ENCODE data around the gene SLC39A11. TPM values are rescaled to one million over a fixed set of nuclear protein-coding genes. Genes with fewer than 3 reads are reported as not detected.

Gene SLC39A11
- total RNA-seq, 1 donor from 2014 or later: 46.1 TPM

DNA sequence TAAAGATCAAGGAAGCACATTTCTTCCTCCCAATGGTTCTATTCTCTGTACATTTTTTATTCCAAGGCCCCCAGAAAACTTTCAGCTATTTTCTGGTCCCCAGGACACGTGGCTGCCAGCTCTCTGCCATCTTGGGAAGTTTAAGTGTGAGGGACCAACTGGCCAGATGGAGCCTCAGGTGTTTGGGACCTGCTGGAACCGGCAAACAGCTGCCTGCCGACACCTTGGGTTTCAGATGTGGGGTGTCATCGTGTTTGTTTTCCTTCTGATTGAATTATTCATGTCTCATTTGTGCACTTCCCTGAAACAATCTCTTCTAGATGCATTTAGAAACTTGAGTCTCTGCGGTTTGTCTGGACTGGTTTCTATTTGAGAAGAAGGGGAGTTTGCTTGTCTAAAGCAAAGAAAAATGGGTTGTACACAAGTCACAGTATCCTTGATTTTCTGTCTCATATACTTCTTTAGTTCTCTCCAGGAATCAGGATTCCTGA is 386.5 kb downstream of the SLC39A11 start:
- DNase-seq (ENCODE audit: low spot score) (no peak), ATAC-seq (no peak)

DNA sequence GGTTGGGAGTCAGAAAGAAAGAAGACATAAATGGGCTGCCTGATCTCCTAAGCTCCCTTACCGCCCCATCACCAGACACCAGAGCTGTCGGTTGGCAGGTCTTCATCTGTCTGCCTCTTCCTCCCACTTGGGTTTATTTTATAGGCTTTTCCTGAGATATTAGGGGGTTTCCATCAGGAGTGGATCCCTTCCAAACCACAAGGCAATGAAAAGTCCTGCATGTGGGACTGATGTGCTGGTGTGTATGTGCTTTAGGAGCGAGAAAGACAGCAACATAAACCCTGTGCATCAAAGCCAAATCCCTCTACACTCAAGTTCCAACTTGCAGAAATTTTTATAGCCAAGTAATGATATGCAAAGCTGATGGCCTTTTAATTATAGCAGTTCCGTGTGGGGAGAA is 389.5 kb downstream of the SLC39A11 start:
- DNase-seq (ENCODE audit: low spot score): no peak
- no peak for ATAC-seq

DNA sequence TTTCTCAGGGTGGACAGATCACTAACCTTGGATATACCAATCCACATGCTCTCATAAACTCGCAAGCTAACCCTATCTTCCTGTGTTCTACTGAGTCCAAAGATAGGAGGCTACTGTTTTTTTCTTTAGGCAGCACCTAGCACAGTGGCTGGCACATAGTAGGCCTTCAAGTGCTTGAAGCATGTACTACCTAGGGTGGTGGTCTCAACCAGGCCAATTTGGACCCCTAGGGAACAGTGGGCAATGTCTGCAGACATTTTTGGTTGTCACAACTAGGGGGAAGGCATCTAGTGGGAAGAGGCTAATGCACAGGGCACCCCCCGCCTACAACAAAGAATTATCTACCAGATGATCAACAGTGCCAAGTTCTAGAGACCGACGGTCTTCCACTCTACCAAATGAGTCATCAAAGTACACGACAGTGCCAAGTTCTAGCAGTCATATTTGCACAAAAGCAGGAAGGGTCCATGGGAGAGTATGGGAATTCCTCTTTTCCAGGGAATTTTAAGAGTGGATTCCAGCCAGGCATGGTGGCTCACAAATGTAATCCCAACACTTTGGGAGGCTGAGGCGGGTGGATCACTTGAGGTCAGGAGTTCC is 390.3 kb downstream of the SLC39A11 start:
- ATAC-seq (no peak), DNase-seq (ENCODE audit: low spot score) (no peak)

DNA sequence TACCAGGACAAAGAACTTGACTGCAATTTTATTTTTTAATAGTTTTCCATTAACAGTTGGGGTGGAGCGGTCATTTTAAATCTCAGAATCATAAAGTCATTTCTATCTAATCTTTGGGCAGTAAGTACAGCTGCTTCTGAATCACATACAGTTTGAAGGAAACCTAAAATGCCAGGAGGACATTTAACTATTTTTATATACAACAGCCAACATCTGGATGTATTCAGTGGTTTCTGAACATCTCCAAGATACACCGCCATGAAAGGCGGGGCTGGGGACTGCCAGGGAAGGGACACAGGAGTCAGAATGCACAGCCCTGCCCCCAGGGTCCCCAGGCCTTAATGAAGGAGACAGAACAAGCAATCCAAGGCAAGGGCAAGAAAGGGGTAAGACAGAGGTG is 392.3 kb downstream of the SLC39A11 start:
- no peak for DNase-seq (ENCODE audit: low spot score)
- ATAC-seq: no peak

DNA sequence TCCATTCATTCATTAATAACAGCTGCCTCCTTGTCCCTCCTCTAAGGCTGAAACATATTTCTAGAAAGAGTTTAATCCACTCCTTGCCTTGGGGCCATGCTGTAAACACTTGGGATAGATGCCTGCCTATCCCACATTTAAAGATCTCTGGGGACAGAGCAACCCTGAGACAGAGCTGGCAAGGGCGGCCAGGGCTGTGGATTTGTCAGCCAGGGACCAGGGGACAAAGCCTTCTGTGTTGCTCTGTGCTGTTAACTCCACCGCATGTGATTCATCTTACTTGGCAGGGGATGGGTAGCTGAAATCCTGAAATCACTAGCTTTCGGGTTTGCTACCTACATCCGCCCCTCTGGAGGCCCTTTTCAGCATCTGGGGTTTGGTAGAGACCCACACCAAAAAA is 392.9 kb downstream of the SLC39A11 start:
- ATAC-seq: no peak
- DNase-seq (ENCODE audit: low spot score): no peak

DNA sequence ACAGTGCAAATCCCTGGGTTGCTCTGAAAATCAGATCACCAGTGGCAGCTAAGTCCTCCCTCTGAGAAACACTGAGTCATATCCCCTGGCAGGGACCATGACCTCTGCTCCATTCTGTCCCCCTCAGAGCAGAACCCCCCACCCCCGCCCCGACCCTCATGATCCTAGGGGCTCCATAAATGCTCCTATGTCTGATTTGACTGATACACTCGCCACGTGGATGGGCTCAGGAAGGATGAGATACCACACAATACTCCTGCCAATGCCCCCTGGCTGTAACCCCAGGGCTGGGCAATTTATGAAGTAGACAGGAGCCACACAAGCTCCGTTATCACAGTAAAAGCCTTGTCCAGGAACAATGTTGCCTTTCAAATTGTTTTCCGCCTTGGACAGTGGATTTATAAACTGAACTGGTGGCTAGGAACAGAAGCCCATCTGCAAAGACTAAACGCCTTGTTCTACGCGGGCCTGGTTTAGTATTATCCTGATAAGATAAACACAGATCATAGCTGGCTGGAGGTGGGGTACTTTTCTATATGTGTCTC is 394.8 kb downstream of the SLC39A11 start:
- DNase-seq (ENCODE audit: low spot score): no peak
- ATAC-seq: no peak

- ATAC-seq: no peak
- DNase-seq (ENCODE audit: low spot score): no peak
These were observed 395.8 kb downstream of the SLC39A11 start for GRCh38 chr17:72696721-72697120.

GRCh38 chr17:72696156-72696555 is 396.3 kb downstream of the SLC39A11 start:
- ATAC-seq (no peak), DNase-seq (ENCODE audit: low spot score) (no peak)

DNA sequence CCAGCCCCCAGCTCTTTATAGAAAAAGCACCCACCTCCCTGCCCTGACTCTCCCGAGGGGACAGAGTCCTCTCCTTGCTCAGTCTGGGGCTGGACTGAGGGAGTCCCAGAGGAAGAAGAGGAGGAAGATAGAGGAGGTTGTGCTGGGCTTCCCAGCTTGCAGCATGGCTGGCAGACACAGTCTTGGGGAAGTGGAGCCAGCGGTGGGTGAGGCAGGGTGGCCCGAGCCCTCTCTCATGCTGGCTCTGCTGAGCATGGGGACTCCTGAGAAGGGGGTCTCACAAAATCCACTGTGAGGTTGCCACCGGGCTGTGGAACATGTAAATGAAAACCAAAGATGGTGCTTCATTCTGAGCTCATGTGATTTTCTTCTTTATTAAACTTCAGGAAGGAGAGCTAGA is 398.5 kb downstream of the SLC39A11 start:
- DNase-seq (ENCODE audit: low spot score): no peak

GRCh38 chr17:72693151-72693878 is 399.2 kb downstream of the SLC39A11 start:
- DNase-seq (ENCODE audit: low spot score): no peak
- no peak for ATAC-seq

More for the DNA sequence above, 398.5 kb downstream of the SLC39A11 start:
- no peak for ATAC-seq

GRCh38 chr17:72692676-72693075 is 399.8 kb downstream of the SLC39A11 start:
- no peak for ATAC-seq
- no peak for DNase-seq (ENCODE audit: low spot score)

GRCh38 chr17:72691586-72691985 is 400.9 kb downstream of the SLC39A11 start:
- no peak for DNase-seq (ENCODE audit: low spot score)

GRCh38 chr17:72691017-72691416 is 401.5 kb downstream of the SLC39A11 start:
- no peak for DNase-seq (ENCODE audit: low spot score)
- ATAC-seq: no peak

More at GRCh38 chr17:72691586-72691985, 400.9 kb downstream of the SLC39A11 start:
- ATAC-seq: no peak

- ATAC-seq (no peak), DNase-seq (ENCODE audit: low spot score) (no peak)
These were observed 404.6 kb downstream of the SLC39A11 start for GRCh38 chr17:72687886-72688285.

DNA sequence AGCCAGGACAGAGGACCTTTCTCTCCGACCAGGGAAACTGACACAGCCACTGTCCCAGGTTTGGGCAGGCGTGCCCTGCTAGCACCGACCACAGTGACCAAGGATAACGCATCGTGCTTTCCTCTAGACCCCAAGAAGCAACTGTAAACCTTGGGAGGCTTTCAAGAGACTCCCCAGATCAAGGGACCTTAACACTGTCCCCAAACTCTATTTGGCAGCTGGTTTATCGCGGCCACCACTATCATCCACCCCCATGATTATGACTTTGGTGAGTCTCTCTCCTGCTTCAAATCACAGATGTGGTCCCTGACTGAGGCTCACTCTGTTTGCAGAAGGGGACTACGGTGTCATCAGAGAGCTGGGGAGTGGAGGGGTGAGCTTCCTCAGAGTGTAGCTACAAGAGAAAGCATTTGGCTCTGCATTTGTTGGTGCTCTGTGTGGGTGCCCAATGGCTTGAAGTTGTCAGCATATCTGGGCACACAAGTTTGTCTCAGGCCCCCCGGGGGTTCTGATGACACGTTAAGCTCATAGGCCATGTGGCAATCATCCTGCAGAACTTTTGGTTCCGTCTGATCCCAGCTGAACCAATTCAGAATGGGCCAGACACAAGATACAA is 408.0 kb downstream of the SLC39A11 start:
- no peak for DNase-seq (ENCODE audit: low spot score)

GRCh38 chr17:72683506-72684404 is 408.7 kb downstream of the SLC39A11 start:
- ATAC-seq (peak; percentile 81), DNase-seq (ENCODE audit: low spot score) (no peak)

More for the DNA sequence above, 408.0 kb downstream of the SLC39A11 start:
- no peak for ATAC-seq

DNA sequence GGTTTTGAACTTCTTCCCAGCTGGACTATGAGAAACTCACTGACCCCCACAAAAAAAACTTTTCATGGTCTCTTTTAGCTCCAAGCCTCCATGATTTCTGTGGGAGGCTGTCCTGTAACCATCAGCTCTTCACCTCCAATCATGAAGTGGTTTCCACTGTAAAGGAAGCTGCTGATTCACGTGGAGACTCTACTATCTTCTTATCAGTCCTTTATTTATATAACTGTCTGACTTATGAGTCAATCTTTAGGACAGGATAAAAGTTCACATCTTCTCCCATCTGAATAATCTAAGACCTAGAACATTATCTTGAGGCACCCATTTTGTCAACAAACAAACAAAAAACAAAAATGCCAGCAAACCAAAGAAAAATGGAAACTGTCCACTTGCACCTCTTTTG is 409.9 kb downstream of the SLC39A11 start:
- DNase-seq (ENCODE audit: low spot score) (no peak), ATAC-seq (no peak)

DNA sequence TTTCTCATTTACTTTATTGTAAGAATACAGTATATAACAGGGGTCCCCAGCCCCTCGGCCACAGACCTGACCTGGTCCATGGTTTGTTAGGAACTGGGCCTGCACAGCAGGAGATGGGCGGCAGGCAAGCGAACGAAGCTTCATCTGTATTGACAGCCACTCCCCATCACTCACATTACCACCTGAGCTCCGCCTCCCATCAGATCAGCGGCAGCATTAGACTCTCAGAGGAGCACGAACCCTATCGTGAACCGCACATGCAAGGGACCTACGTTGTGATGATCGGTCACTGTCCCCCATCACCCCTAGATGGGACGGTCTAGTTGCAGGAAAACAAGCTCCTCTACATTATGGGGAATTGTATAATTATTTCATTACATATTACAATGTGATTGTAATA is 410.6 kb downstream of the SLC39A11 start:
- ATAC-seq: no peak
- DNase-seq (ENCODE audit: low spot score): no peak

- no peak for ATAC-seq
These were observed 414.6 kb downstream of the SLC39A11 start for GRCh38 chr17:72677714-72678390.

GRCh38 chr17:72677108-72677507 is 415.4 kb downstream of the SLC39A11 start:
- ATAC-seq (no peak), DNase-seq (ENCODE audit: low spot score) (no peak)

More at GRCh38 chr17:72677714-72678390, 414.6 kb downstream of the SLC39A11 start:
- no peak for DNase-seq (ENCODE audit: low spot score)

All from left lobe of liver (tissue), 2 donors.